NCI-H1694 (cell line): ENCODE results near the gene LONRF2.

ENCODE experiments used
- DNase-seq: peaks from one replicate; lab custom pipeline; 2025; lab: John Stamatoyannopoulos, UW

LONRF2 gene

DNA sequence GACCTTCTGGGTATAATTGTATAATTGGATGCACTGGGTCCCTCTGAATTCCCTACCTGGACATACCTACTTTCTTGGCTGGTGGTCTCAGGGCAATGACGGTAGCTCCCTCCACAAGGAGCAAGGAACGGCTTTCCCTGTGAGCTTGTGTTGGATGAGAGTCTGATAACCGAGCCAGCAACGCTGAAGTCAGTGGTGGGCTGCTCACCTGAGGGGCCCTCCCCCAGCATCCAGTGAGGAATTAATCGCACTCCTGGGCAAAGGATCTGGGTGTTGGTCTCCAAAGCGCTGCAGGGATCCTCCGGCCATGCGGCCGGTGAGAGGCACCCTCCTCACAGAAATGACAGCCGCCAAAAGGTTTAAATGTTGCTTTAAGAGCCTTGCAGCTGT lies 47.1 kb downstream of the LONRF2 start:
- no peak for DNase-seq

DNA sequence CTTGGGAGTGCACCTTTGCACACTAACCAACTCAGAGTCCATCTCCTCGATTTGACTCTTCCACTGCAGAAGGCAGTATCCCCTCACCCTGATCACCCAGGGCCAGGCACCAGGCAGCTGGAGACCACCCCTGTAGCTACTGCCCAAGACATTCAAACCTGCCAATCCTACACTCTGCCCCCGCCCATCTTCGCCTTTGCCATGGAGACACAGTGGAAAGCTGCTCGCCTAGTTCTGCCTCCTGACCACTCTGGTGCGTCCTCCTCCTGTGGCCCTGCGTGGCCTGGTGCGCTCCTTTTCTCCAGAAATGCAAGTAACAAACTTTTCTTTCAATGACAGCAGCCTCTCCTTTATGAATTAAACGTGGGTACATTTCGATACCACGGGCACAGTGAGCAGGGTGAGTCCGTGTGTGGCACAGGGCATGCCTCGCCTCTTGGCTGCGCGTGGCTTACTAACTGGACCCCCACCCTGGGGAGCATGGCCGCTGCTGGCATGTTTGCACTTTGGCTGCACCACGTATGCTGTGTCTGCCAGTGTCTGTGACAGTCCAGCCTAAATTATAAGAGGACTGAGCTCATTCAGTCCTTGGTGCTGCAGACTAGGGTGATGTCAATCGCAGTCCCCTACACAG lies 47.6 kb downstream of the LONRF2 start:
- no peak for DNase-seq

DNA sequence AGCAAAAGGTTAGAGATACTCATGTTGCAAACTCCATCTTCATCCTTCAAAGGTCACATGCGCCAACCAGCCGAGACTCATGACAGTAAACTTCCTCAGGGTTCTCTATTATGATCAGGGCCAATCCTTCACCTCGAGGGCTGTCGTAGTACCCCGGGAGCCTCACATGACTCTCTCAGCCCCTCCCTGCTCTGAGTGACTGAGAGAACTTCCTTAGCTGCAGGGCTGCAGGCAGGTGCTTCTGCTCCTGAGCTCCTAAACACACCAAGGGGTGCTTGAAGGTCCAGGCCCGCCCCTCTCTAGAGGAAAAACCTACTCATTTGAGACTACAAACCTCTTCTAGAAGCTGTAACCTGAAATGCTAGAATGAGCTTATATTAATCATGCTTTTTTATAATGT lies 48.2 kb downstream of the LONRF2 start:
- no peak for DNase-seq

DNA sequence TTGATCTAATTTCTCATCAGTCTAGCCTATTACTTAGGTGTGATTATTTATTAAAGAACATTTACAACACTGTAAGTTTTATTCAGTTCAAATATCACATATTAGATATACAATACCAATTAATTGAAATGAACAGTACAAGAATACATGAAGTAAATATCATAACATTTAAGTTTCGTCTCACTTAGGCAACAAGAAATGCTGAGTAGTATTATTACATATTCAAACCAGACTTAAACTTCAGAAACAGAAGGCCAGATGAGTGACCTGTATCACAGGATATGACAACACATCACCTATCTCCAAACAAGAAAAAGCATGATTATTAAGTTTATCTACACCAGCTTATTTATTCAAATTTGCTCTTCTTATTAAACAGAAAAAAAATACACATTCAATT lies 48.9 kb downstream of the LONRF2 start:
- DNase-seq: no peak

DNA sequence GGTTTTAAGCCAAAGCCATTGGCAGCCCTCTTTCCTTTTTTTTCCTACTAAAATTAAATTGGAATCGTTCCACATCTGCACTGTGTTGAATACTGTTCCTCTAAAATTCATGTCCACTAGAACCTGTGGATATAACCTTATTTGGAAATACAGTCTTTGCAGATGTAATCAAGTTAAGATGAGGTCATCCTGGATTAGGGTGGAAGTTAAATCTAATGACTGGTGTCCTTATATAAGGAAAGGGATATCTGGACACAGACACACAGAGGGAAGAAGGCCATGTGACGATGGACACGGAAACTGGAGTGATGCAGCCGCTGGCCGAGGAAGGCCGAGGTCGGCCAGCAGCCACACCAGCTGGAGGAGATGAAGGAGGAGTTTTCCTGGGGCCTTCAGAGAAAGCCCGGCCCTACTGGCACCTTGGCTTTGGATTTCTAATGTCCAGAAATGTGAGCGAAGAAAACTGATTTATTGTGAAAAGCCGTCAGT lies 49.4 kb downstream of the LONRF2 start:
- DNase-seq: no peak

DNA sequence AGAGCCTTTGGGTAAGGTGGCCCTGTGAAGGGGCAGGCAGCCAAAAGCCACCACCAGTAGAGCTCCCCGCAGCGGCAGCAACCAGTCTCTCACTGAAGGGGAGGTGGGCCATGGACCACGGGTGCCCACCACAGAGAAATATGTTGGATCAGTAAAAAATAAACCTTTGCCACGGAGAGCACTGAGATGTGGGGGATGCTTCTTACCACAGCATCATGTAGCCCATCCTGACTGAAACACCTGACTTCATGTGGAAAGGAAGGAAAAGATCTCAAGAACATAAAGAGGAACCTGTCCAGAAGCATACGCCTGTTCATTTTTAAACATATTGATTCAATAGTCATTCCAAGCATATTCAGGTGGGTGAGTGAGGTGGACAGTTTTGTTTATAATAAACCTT lies 51.1 kb downstream of the LONRF2 start:
- DNase-seq: no peak

DNA sequence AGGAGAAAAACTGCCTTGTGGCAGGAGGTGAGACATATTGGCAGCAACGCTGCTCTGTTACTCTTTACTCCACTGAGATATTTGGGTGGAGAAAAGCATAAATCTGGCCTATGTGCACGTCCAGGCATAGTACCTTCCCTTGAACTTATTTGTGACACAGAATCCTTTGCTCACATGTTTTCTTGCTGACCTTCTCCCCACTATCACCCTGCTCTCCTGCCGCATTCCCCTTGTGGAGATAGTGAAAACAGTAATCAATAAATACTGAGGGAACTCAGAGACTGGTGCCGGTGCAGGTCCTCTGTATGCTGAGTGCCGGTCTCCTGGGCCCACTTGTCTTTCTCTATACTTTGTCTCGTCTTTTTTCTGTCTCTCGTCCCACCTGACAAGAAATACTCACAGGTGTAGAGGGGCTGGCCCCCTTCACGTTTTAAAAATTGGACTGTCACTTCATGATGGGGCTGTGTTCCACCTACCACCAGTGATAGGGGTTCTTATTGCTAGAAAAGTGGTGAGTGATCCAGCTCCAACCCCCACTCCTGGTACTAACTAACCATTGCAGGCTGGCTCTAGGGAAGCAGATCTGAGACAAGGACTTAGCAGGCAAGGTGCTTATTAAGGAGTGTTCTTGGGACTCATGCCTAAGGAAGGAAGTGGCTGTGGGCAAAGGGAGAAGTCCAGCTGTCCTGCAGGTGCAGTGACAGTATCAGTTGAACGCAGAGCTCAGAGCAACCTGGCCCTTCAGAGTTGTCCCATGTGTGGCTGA lies 51.7 kb downstream of the LONRF2 start:
- DNase-seq: no peak

DNA sequence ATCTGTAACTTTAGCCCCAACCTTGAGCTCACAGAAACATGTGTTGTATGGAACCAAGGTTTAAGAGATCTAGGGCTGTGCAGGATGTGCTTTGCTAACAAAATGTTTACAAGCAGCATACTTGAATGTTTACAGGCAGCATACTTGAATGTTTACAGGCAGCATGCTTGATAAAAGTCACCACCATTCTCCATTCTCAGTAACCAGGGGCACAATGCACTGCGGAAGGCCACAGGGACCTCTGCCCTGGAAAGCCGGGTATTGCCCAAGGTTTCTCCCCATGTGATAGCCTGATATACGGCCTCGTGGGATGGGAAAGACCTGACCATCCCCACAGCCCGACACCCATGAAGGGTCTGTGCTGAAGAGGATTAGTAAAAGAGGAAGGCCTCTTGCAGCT lies 52.4 kb downstream of the LONRF2 start:
- no peak for DNase-seq

DNA sequence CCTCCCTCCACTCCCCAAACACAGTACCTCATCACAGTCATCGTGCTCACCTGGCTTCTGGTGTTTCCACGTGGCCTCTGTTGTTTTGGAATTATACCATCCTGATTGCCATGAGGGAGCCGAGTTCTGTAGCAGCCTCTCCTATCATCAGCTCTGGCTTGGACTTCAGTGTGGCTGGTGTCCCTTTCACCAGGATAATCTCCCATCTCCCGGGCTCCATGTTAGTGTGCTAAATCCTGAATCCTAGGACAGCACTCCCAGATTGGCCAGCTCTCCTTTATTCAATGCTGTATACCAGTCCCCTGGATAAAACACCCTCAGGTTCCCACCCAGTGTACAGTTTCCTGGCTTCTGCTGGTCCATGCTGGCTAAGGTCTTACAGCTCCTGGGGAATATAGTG lies 53.3 kb downstream of the LONRF2 start:
- DNase-seq: no peak

DNA sequence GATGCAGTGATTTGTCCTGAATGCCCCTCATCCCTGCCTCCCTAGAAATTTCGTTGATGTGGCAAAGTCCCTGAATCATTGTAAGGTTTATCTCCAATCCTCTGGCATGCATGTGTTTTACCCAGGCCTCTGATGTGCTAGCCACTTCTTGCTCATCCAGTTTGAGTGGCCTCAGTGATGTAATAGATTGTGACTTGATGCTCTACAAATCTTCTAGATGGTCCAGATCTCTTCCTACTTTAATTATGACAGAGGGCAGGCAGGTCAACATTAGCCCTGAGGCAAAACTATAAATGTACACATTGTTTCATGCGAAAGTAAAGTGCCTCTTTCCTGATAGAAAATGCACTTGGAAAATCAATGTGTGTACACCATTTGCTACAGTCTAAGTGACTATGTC lies 54.5 kb downstream of the LONRF2 start:
- DNase-seq: no peak

DNA sequence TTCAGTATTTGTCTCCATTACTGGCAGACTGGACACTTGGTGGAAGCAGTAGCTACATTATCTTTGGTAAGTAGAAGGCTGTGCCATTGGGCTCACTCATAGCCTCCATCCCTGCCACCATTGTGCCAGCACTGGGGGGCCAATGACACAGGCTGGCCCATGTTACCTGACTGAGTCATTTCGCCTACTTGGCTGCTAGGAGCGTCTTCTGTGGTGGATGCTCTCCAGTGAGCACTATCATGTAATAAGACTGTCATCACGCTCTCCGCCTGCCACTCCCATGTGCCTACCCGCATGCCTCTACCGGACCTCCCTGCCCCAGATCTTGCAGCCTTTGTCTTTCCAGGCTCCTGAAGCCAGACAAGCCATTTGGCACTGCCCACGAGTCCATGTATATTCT lies 56.2 kb downstream of the LONRF2 start:
- no peak for DNase-seq

DNA sequence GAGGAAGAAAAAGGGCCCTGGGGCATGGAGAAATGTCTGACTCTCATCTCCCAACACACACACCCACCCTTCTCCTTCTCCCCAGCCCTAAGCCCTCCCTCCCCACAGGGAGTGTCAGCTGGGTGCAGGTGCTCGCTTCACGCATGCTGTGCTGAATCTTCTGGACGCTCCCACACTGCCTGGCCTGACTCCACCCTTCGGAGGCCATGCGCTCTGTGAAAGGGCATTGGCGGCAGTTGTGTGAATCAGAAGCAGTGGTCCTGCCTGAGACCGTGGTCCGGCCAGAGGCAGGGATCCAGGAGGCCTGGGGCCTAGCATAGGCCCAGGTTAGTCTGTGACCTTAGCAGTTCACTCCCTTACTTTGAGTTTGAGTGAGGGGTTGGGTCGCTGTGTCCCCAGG lies 57.1 kb downstream of the LONRF2 start:
- DNase-seq: no peak

DNA sequence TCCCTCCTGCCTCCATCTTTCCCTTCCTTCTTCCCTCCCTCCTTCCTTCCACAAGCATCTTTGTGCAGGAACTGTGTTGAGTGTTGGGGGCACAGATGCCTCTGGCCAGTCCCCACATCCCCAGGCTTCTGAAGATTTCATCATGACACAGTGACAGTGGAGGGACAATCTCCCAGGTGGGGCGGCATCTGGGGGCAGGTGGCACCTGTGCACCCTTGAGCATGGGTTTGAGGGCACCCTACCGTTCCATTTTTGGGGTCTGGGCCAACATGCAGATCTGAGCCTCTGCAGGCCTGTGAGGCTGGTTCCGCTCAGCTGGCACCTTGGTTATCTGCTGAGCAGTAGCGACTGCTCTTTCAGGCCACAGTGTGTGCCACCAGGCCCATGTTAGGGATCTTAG lies 57.6 kb downstream of the LONRF2 start:
- no peak for DNase-seq

DNA sequence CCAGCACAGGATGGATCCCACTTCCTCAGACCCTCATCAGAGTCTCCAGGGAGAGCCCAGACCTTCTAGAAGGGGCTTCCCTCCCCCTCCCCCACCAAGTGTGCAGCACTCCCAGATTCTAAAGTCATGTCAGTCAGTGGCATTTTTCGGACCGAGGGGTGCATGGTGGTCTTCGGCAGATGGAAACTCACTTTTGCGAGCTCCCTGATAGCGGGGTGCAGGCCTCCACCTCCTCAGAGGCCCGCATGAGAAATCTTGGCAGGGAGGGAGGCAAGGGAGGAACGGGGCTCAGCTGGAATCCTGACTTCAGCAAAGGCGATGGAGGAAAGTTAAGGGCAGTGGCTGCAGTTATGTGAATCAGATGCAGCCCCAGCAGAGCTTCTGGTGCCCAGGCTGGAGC lies 58.2 kb downstream of the LONRF2 start:
- DNase-seq: no peak

DNA sequence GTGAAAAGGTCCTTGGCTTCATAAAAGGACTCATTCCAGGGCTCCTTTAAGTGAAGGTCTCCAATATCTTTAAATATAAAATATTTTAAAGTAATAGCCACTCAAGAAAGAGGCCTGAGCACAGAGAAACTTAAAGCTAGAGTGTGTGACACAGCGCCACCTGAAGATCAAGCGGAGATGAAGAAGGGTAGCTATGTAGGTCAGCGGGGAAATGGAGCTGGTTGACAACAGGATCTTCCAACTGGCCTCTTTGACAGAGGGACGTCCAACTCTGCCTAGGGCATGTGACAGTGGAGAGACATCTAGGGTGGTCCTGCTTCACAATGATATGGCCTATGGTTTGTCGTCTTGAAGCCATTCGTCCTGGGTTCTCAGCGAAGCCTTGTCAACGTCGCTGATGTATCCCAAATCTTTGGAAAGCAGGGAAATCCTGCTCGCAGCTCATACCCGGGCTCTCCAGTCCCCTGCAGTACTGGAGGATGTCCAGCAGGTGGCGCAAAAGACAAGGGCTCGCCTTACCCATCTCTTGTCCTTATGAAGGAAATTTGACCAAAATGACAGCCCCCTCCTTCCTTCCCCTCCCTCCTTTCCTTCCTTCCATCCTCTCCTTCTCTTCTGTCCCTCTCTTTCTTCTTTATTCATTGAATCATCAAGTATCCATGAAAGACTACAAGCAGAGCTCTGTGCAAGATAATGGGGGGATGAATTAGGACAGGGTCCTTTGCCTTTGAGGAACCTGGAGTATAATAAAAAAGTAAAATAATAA lies 59.6 kb downstream of the LONRF2 start:
- peak; percentile 76 for DNase-seq

DNA sequence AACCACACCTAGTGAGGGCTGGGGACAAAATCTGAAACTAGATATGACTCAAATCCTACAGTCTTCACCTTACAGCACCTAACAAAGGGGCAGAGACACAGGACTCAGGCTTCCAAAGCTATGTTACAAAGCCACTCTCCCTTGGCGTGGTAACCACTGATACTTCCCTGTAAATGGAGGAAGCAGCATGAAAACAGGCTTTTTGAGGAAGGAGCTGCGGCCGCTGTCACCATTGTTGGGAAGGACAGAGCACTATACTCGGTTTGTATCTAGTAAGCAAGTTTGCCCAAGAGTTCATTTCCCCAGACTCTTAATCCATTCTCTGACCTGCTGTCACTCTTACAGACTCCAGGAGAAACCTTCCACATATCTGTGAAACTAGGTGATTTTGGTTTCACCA lies 60.3 kb downstream of the LONRF2 start:
- DNase-seq: no peak

DNA sequence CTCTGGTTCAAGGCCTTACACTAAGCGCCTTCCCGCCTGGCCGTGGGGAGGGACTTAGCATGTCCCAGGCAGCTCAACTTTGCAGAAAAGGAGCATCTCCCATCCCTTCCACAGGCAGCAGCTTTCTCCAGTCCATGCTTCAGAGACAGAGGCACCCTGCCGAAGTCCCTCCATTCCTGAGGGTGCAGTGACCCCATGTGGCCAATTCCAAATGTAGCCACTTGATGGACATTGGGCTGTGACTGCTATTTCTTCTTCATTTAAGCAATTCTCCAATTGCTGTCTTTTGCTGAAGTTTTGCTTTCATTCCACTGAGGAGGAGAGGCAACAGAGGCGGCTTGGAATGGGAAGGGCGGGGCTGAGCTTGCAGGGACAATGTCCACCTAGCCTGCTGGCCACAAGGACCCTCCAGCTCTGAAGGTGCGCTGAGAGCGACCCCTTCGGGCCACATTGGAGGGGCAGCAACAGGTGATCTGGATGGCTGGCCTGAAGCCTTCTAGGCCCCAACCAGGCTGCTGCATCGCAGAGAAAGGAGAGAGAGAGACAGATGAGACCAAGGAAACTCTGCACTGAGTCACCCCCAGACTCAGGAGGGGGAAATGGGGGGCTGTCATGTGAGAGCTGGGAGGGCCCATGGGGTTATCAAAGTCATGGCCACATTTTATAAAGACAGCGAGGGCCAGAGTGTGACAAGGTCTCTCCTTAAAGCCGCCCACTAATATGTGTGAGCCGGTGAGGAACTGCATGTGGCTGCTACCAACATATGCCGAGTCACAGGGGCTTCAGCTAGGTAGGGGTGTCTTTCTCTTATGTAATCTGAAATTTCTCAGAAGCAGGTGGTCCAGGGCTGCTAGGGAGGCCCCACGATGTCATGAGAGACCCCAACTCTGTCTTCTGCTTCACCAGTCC lies 61.3 kb downstream of the LONRF2 start:
- peak; percentile 70 for DNase-seq

DNA sequence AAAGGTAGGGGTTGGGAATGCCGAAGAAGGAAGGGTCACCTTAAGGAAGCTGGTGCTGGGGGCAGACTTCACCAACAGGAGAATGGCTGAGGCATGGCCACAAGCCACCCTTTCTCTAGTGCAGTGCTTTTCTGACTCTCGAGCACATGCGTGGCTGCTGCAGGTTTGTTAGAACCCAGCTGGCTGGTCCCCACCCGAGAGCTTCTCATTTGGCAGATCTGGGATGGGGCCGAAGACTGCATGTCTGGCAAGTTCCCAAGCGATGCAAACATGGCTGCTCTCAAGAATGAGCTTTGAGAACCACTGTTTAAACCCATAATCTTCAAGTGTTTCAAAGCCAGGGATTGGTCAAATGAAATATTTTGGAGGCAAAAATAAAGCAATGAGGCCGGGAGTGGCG lies 63.2 kb downstream of the LONRF2 start:
- no peak for DNase-seq

DNA sequence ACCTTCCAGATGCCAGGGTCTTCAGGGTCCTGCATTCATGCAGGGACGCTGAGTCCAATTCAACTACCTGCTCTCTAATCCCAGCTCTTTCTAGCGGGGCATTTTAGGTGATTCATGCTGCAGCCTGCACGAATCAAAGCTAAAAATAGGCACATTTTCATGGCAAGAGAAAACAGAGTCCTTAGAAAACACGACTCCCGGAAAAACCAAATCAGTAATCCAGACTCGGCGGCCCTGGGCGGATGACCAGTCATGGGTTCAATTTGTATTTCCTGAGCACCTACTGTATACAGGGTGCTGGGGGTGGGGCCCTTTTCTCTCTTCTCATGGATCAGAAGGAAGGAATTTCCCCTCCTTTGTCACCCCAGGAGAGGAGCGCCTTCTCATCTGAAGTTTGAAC lies 64.4 kb downstream of the LONRF2 start:
- no peak for DNase-seq

DNA sequence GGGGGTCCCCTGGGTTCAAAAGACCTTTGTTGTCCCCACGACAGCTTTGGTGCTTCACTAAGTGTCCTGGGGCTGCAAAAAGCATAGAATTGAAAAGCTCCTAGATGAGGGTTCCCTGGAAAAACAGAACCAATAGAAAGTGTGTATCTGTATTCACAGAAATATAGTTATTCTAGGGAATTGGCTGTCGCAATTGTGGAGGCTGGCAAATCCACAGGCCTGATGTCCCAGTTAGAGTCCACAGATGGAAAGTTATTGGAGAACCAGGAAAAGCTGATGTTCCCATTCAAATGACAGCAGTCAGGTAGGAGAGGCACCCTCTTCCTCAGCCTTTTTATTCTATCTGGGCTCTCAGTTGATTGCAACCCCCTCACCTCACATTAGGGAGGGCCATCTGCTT lies 65.5 kb downstream of the LONRF2 start:
- no peak for DNase-seq

DNA sequence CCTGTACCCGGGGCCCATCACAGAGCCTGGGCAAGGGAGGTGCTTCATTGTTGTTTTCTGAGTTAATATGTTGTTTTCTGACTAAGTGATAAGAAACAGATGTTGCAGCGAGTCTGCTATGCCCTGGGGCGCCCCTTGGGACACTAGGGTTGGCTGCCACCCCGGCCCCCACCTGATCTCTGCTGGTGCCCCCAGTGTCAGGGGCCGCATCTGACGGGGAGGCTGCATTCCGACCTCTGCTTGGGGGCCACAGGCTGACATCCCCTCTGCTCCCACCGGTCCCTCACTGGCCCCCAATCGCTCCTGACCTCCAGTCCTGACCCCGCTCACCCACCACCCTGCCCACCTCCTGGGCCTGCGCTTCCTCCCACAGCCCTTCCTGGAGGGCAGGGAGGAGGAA lies 65.9 kb downstream of the LONRF2 start:
- no peak for DNase-seq

DNA sequence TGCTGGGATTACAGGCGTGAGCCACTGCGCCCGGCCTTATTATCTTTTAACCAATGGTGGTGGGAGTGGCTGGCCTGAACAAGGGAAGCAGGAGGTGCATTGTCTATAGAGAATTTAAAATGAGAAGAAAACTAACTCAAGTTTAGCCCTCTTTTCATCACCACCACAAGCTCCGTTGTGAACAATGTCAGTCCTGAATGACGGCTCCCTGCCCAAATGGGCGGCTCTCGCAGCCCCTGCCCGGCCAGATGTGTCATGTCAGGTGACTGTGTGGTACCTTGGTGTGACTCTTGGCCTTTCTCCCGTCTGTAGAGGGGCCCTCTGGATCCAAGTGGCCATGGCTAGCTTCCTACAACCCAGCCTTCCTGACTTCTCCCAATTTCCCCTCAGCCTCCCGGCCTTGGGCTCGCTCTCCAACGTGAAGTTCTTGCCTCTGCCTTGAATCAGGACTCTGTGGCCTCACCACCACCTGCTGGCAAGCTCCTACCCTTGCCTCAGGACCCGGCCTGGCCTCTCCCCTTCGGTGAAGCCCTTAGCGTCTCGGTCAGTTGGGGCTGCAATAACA lies 67.6 kb downstream of the LONRF2 start:
- DNase-seq: no peak
